GM18520 (cell line): ENCODE results near the gene ZBTB22.
A peak's percentile ranks its signal among the peaks of the same experiment; 100 is the strongest.

Experiments
- ATAC-seq: cut with Tn5 transposase; IDR thresholded peaks from one replicate; pipeline ENCODE4 v1.9.1; 2021; ENCODE audit not compliant: unreplicated experiment

The ZBTB22 gene

GRCh38 chr6:33333666-33334065 lies 16.1 kb upstream of the ZBTB22 start:
- ATAC-seq: no peak

GRCh38 chr6:33330736-33331135 lies 13.2 kb upstream of the ZBTB22 start:
- ATAC-seq: no peak

- ATAC-seq: no peak
Measured at GRCh38 chr6:33329058-33329457, 11.5 kb upstream of the ZBTB22 start.

GRCh38 chr6:33324125-33324524 lies 6.6 kb upstream of the ZBTB22 start:
- no peak for ATAC-seq

GRCh38 chr6:33323623-33323948 lies 6.0 kb upstream of the ZBTB22 start:
- ATAC-seq: peak; percentile 9

GRCh38 chr6:33321227-33321626 lies 3.7 kb upstream of the ZBTB22 start:
- ATAC-seq: no peak

GRCh38 chr6:33320315-33321181 lies 3.0 kb upstream of the ZBTB22 start:
- ATAC-seq: no peak

- no peak for ATAC-seq
Measured at GRCh38 chr6:33319939-33320314, 2.4 kb upstream of the ZBTB22 start.

GRCh38 chr6:33318426-33319073 lies 1.0 kb upstream of the ZBTB22 start:
- no peak for ATAC-seq

GRCh38 chr6:33317419-33317668 lies 200 bp downstream of the ZBTB22 start:
- ATAC-seq: no peak

GRCh38 chr6:33316603-33317418 lies 733 bp downstream of the ZBTB22 start:
- no peak for ATAC-seq

GRCh38 chr6:33315793-33316602 lies 1.5 kb downstream of the ZBTB22 start:
- no peak for ATAC-seq

GRCh38 chr6:33314943-33315792 lies 2.4 kb downstream of the ZBTB22 start:
- ATAC-seq: no peak

GRCh38 chr6:33314515-33314942 lies 3.0 kb downstream of the ZBTB22 start:
- no peak for ATAC-seq

- peak; percentile 26 for ATAC-seq
Measured at GRCh38 chr6:33313709-33314514, 3.6 kb downstream of the ZBTB22 start, which contains the start of gene TAPBP. Gene TAPBP, minus strand, starts transcription at chr6:33314078. Its CDS starts 37 bp downstream, at chr6:33314041.

- ATAC-seq: peak; percentile 1
Measured at GRCh38 chr6:33313105-33313708, 4.3 kb downstream of the ZBTB22 start.

GRCh38 chr6:33312361-33313104 lies 5.0 kb downstream of the ZBTB22 start:
- no peak for ATAC-seq

- ATAC-seq: no peak
Measured at GRCh38 chr6:33306356-33306755, 11.2 kb downstream of the ZBTB22 start.
